T-helper 1 cell treated with Interleukin-12 subunit alpha and Interleukin-12 subunit beta and Interleukin-4 antibody, amounts not matched to agents 30 μg/mL and 1 μg/mL, for 36 hours (primary cell): ENCODE results near the gene ARHGAP26.
"Not testable (repeated sequence)": the region's sequence is repeated elsewhere in the genome, so short reads cannot be mapped to it uniquely, and the experiment has no call there.

Source experiments
- H3K27ac Mint-ChIP-seq: one replicate; pipeline ENCODE4 v1.8.0; 2021; ENCODE audit warnings: mild to moderate bottlenecking, mixed read lengths
- H3K27me3 Mint-ChIP-seq: one replicate; pipeline ENCODE4 v1.8.0; 2021; ENCODE audit warnings: low read depth, mixed read lengths
- H3K36me3 Mint-ChIP-seq: one replicate; pipeline ENCODE4 v1.8.0; 2021; ENCODE audit warnings: low read depth, mixed read lengths
- H3K4me1 Mint-ChIP-seq: one replicate; pipeline ENCODE4 v1.8.0; 2021; ENCODE audit warnings: low read depth, mixed read lengths
- H3K4me3 Mint-ChIP-seq: one replicate; pipeline ENCODE4 v1.8.0; 2021; ENCODE audit warnings: mild to moderate bottlenecking, moderate library complexity, mixed read lengths
- H3K9me3 Mint-ChIP-seq: one replicate; pipeline ENCODE4 v1.8.0; 2021; ENCODE audit warnings: mixed read lengths

The ARHGAP26 gene

DNA sequence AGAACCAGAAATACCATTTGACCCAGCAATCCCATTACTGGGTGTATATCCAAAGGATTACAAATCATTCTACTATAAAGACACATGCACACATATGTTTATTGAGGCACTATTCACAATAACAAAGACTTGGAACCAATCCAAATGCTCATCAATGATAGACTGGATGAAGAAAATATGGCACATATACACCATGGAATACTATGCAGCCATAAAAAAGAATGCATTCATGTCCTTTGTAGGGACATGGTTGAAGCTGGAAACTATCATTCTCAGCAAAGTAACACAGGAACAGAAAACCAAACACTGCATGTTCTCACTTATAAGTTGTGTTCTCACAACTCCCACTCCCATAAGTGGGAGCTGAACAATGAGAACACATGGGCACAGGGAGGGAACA lies 225.4 kb downstream of the ARHGAP26 start:
- H3K36me3 Mint-ChIP-seq, result peaks cover 36% of the 10 kb centered on the region

DNA sequence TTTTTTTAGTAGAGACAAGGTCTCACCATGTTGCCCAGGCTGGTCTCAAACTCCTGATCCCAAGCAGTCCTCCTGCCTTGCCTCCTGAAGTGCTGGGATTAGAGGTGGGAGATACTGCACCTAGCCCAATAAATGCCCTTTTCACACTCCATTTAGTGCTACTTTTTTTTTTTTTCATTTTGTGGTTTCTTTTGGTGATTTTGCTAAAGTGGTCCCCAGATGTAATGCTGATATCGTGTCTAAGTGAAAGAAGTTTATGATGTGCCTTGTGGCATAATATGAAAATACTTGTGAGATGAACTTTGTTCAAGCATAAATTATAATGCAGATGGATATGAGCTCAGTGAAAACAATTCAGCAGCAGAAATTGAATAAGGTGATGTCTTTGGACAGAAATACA lies 227.4 kb downstream of the ARHGAP26 start:
- H3K36me3 Mint-ChIP-seq, result peaks cover 33% of the 10 kb centered on the region
- H3K4me3 Mint-ChIP-seq, result no peak overlapping the region
- H3K27me3 Mint-ChIP-seq, result no peaks in the 10 kb centered on the region
- H3K4me1 Mint-ChIP-seq, result peaks cover 62% of the 10 kb centered on the region
- H3K9me3 Mint-ChIP-seq, result peaks cover 21% of the 10 kb centered on the region
- H3K27ac Mint-ChIP-seq, result no peak overlapping the region

More for the DNA sequence above, 225.4 kb downstream of the ARHGAP26 start:
- Mint-ChIP-seq H3K9me3 (peaks cover 29% of the 10 kb centered on the region), H3K4me1 (peaks cover 47% of the 10 kb centered on the region), H3K27ac (peak overlapping the region; percentile 78)
- not testable (repeated sequence) for H3K27me3 Mint-ChIP-seq, H3K4me3 Mint-ChIP-seq

DNA sequence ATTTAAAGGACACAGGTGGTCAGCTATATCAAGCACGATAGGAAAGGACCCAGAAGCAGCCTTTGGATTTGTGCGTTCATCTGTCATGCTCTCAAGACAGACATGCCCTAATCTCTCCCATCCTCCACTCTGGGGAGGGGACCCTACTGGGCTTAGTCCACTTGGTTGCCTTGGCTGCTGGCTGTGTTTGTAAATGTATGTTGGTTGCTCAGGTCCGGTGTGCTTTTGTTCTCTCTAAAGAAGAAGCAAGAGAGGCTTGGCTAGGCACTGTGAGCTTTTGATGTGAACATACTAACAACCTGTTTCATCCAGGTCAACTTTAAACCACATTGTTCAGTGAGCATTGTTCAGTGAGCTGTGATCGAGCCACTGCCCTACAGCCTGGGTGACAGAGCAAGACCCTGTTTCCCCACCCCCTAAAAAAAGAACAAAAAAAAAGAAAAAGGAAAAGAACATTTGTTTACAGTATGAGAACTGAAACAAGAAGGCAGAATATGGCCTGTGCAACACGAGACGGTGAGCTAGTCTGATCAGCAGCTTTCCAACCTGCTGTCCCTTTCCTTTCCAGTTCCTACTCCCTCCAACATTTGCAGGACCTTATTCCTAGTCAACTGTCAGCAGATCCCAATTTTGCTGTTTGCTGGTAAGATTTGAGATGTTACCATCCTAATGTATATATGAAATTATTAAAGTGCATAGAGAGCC lies 228.3 kb downstream of the ARHGAP26 start:
- Mint-ChIP-seq H3K27me3 (no peaks in the 10 kb centered on the region), H3K27ac (peak overlapping the region; percentile 17), H3K4me1 (peaks cover 70% of the 10 kb centered on the region), H3K36me3 (peaks cover 37% of the 10 kb centered on the region), H3K4me3 (no peak overlapping the region), H3K9me3 (peaks cover 21% of the 10 kb centered on the region)

DNA sequence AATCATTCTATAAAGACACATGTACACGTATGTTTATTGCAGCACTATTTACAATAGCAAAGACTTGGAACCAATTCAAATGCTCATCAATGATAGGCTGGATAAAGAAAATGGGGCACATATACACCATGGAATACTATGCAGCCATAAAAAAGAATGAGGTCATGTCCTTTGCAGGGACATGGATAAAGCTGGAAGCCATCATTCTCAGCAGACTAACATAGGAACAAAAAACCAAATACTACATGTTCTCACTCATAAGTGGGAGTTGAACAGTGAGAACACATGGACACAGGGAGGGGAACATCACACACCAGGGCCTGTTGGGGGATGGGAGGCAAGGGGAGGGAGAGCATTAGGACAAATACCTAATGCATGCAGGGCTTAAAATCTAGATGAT lies 230.4 kb downstream of the ARHGAP26 start:
- H3K27ac Mint-ChIP-seq, result peak overlapping the region; percentile 83
- H3K27me3 Mint-ChIP-seq, result not testable (repeated sequence)
- H3K4me1 Mint-ChIP-seq, result peaks cover 72% of the 10 kb centered on the region
- peak overlapping the region; percentile 45 for H3K4me3 Mint-ChIP-seq
- peaks cover 24% of the 10 kb centered on the region for H3K36me3 Mint-ChIP-seq
- H3K9me3 Mint-ChIP-seq, result peaks cover 12% of the 10 kb centered on the region

DNA sequence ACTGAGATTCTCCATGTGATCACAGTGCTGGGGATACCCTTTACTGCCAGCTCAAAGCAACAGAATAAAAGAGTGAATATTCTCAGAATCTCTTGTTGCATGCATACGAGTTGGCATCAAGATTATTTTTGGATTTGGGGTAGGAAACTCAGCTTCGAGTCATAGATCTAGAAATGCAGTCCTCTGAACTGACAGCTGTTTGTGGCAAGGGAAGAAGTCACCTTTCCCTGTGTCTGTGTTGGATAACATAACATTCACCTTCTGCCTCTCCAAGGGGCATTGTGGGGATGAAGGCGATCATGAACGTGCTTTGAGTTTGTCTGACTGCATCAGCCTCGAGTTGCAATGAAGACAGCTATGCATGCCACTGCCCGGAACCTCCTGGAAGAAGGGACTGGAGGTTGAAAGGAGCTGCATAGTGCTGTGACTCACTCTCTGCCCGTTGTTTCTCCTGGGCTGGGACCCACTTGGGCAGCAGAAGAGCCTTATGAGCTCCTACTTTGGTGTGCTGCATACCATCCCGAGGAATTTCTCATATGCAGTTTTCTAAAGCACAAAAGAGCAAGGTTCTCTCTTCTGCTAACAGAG lies 231.7 kb downstream of the ARHGAP26 start:
- H3K4me3 Mint-ChIP-seq, result peak overlapping the region; percentile 61
- peaks cover 70% of the 10 kb centered on the region for H3K4me1 Mint-ChIP-seq
- no peaks in the 10 kb centered on the region for H3K27me3 Mint-ChIP-seq
- peaks cover 21% of the 10 kb centered on the region for H3K36me3 Mint-ChIP-seq
- peaks cover 9% of the 10 kb centered on the region for H3K9me3 Mint-ChIP-seq
- peak overlapping the region; percentile 96 for H3K27ac Mint-ChIP-seq

DNA sequence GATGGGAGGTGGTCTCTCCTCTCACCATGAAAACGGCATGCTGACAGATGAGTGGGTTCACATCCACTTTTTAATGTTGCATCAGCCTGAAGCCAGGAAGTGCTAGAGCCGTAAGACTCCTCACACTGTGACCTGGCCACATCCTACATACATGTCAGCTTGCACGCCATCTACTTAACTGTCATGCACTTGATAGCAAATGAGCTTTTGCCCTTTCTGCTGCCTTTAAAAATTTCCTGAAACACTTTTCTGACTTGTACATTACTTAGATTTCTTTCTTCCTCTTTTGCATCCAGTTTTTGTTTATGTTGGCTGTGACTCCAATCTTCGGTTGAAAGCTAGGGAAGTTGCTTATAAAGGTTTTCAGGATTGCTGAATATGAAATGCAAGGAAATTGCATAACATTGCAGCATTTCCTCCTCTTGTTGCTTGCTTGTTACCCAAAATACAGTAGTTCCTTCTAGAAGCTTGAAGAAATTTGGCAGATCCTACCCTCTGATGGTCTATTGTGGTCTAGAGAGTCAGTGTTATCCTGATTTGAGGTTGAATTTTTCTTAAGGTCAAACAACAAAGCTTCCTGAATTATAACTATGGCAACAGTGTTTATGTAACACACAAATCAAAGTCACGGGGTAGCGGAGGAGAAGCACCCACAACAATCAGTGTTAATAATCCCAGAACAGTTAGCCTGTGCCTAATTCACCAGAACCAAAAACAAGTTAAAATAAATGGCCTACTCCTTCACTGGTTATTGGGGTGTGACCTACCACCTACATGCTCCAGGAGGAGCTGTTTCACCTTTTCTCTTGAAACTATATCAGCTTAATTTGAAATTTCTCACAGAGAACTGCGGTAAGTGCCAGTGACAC lies 232.5 kb downstream of the ARHGAP26 start:
- Mint-ChIP-seq H3K27me3 (no peaks in the 10 kb centered on the region), H3K36me3 (peaks cover 19% of the 10 kb centered on the region), H3K4me1 (peaks cover 75% of the 10 kb centered on the region), H3K9me3 (peaks cover 9% of the 10 kb centered on the region), H3K4me3 (peak overlapping the region; percentile 61), H3K27ac (peak overlapping the region; percentile 96)

DNA sequence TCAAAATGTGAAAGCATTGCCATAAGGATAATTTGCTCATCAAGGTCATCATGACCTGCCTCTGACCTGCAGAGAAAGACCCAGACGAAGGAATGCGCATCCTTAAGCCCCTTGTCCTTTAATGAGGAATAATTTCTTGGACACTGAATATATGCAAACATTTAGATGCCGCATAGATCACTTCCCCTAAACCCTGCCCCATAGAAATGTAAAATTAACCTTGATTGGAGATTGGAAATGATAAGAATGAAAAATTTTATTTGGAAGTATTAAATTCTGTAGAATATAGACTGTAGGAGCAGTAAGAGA lies 233.1 kb downstream of the ARHGAP26 start:
- Mint-ChIP-seq H3K27me3 (no peaks in the 10 kb centered on the region), H3K4me1 (peaks cover 78% of the 10 kb centered on the region), H3K9me3 (peaks cover 9% of the 10 kb centered on the region), H3K27ac (peak overlapping the region; percentile 96), H3K4me3 (peak overlapping the region; percentile 61), H3K36me3 (peaks cover 17% of the 10 kb centered on the region)

DNA sequence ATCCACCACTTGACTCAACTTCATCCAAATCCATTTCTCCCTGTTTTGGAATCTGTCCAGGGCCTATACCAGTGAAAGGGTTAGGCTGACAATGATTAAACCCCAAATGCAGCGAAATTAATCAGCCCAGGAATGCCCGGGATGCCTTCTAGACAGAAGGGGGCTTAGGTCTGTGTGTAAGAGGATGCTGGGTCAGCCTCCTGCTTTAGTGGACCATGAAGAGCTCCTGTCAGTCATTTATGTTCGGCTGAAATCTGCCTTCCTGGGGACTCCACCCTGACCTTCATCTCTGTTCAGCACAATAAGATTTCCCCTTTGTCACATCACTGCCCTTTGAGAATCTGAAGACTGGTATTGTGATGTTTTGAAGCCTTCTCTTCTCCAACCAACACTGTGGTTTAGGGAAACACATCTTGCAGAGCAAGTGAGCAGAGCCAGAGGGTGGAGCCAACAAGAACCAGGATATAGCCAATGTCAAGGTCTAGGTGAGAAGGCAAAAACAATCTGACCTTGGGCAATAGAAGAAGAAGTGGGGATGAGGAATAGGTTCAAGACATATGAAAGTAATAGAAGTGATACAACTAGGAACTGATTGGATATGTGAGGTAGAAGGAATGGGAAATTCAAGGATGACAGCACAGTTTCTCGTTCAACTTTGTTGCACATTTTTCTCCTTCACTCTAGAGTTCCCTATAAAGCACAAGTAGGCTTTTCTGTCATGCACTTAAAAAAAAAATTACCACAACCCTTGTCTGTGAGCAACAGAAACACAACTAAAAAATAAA lies 234.4 kb downstream of the ARHGAP26 start:
- H3K4me3 Mint-ChIP-seq, result peak overlapping the region; percentile 29
- H3K9me3 Mint-ChIP-seq, result peaks cover 9% of the 10 kb centered on the region
- peak overlapping the region; percentile 76 for H3K27ac Mint-ChIP-seq
- H3K27me3 Mint-ChIP-seq, result no peaks in the 10 kb centered on the region
- H3K4me1 Mint-ChIP-seq, result peaks cover 80% of the 10 kb centered on the region
- H3K36me3 Mint-ChIP-seq, result peaks cover 13% of the 10 kb centered on the region

DNA sequence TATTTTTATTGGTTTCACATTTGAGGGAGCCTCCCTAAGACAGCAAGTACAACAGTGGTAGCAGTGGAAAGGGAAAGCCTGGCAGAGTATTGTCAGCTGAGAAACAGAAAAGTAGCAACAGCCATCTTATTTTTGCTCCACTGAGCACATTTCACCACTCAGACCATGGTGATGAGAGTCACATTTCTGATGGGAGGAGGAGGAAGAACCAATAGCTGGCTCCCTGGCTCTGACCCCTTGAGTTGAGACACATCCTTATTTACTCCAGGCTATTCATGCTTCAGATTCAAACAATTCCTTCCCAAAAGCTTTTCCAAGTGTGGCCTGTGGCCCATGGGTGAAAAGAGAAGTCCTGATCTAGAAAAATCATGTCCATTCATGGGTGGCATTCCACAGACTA lies 236.3 kb downstream of the ARHGAP26 start:
- Mint-ChIP-seq H3K9me3 (no peaks in the 10 kb centered on the region), H3K4me3 (no peak overlapping the region), H3K27me3 (no peaks in the 10 kb centered on the region), H3K4me1 (peaks cover 81% of the 10 kb centered on the region), H3K36me3 (peaks cover 12% of the 10 kb centered on the region), H3K27ac (peak overlapping the region; percentile 56)

DNA sequence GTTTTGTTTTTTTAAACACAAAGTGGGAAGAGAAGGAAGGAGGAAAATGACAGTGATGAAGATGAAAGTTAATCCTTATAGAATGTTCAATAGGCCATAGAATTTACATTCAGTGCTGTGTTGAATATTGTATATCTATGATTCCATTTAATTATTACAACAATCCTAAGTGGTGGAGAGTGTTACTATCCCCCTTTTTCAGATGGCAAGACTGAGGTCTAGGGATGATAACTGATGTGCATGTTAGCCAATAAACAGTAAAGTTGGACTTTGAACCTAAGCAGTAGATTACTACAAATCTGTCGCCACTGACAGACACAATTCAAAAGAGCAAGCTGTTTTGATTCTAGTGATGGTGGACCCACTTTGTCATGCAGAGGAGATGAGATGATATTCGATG lies 237.9 kb downstream of the ARHGAP26 start:
- H3K9me3 Mint-ChIP-seq, result no peaks in the 10 kb centered on the region
- H3K4me1 Mint-ChIP-seq, result peaks cover 71% of the 10 kb centered on the region
- peaks cover 15% of the 10 kb centered on the region for H3K36me3 Mint-ChIP-seq
- peak overlapping the region; percentile 83 for H3K27ac Mint-ChIP-seq
- H3K27me3 Mint-ChIP-seq, result no peaks in the 10 kb centered on the region
- H3K4me3 Mint-ChIP-seq, result peak overlapping the region; percentile 56

DNA sequence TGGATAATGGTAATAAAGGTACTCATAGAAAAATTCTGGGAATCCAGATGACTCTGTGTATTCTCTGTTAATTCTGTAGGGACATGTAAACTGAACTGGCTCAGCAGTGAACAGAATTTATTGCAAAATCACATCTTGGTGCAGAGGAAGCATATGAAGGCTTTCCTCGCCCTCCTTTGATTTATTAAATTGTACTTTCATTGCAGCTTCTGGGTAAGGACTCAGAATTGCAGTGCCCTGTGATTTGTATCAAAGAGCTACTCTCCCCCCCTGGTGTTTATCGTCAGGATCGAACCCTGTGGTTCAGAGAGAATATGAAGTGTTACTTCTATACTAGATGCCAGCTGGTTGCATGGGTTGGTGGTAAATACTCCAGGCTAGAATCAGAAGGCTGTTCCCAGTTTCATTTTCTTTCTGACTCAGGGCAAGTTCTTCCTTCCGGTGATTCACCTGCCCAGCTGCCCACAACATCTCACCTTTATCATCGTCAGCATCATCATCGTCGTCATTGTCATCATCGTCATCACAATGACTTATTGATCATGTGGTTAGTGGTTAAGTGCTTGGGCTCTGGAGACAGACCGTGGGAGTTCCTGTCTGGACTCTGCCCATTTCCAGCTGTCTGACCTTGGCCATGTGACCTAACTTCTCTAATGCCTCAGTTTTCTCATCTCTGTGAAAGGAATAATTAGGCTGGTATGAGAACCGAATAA lies 238.8 kb downstream of the ARHGAP26 start:
- H3K9me3 Mint-ChIP-seq, result no peaks in the 10 kb centered on the region

DNA sequence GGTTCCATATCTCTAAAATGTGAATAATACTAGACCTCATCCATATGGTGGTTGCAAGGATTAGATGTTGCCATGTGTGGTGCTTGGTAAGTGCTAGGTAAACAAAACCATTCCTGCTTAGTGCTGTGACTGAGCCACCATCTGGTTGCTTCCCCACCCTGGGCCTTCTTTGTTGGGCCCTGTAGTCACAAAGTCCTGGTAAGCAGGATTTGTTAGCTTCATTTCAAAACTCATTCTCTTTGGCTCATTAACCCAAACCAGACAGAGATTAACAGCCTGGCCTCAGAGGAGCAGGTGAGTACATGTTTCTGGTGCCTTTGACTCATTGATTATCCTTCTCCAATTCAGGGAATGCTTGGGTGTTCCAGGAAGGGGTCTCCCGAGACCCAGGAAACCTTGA lies 240.2 kb downstream of the ARHGAP26 start:
- Mint-ChIP-seq H3K27me3 (no peaks in the 10 kb centered on the region), H3K4me1 (peaks cover 56% of the 10 kb centered on the region), H3K36me3 (peaks cover 19% of the 10 kb centered on the region), H3K4me3 (no peak overlapping the region), H3K9me3 (no peaks in the 10 kb centered on the region), H3K27ac (no peak overlapping the region)

More for the DNA sequence above, 238.8 kb downstream of the ARHGAP26 start:
- peak overlapping the region; percentile 83 for H3K27ac Mint-ChIP-seq
- H3K27me3 Mint-ChIP-seq, result no peaks in the 10 kb centered on the region
- peak overlapping the region; percentile 36 for H3K4me3 Mint-ChIP-seq
- H3K4me1 Mint-ChIP-seq, result peaks cover 66% of the 10 kb centered on the region
- H3K36me3 Mint-ChIP-seq, result peaks cover 14% of the 10 kb centered on the region

DNA sequence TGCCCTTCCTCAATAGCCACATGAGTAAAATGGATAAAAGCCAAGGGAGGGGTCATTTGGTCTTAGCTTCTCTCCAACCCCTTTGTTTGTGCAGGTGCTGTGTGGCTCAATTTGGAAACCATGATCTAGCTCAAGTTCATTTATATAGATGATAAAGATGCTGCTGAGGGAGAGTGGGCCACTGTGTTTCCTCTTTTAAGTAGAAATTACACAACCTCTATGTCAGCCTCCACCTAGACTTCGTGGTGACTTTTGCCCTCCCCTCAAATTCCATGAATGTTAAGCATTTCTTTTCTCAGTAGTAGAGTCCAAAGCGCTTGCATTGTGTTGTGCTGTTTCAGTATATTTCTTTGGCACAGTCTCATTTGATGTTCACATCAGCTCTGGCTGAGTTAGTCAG lies 241.4 kb downstream of the ARHGAP26 start:
- no peaks in the 10 kb centered on the region for H3K27me3 Mint-ChIP-seq
- H3K4me1 Mint-ChIP-seq, result peaks cover 48% of the 10 kb centered on the region
- no peak overlapping the region for H3K27ac Mint-ChIP-seq

More for the DNA sequence above, 241.4 kb downstream of the ARHGAP26 start:
- no peak overlapping the region for H3K4me3 Mint-ChIP-seq
- H3K9me3 Mint-ChIP-seq, result no peaks in the 10 kb centered on the region
- H3K36me3 Mint-ChIP-seq, result peaks cover 20% of the 10 kb centered on the region
